C4-2B (cell line): ENCODE results near the gene EPB41.

ENCODE experiments used
- CTCF ChIP-seq: fragments of 450-650 bp; conservative IDR thresholded peaks from 2 replicates; pipeline ENCODE4 v1.5.1; 2017; ENCODE audit warnings: mild to moderate bottlenecking
- ZFX ChIP-seq: fragments of 450-650 bp; IDR thresholded peaks from 2 replicates; pipeline ENCODE4 v1.6.1; 2017

GRCh38 chr1:29094954-29095353, 180.6 kb downstream of the EPB41 start:
- TF ChIP-seq CTCF (no peak), ZFX (no peak)
